ENCODE data around the gene RAD50.

DNA sequence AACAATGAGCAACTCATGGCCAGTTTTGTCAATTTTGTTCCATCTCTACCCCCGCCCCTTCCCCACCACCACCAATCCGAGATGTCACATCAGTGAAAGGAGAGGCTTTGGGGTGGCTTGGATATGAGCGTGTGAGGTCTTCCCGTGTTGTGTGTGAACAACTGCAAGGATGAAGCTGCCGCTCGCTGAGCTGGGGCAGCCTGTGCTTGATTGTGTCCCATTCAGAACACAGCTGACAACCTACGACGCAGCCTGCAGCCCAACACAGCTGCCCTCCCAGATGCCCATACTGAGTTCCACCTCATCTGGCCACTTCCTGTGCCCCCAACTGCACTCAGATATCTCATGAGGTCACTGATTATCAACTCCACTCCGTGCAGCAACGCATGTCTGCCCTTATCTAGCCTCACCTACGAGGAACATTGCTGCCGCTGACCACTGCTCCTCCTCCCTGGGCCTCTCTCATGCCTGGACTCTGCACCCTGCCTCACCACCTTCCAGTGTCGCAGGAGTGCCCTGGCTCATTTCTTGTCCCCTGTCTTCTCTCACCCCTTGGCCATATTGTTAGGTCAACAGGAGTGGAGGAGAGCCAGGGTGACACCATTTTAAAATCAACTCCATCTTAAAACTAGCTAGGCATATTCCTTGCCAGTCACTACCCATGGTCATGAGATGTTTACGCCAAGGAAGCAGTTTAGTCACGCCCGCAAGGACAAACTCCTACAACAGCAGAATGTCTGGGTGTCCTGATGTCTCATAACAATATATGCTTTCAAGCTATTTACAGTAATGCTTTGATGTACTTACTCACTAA, 109.7 kb downstream of the RAD50 start:
- TF ChIP-seq, protein P1, sequence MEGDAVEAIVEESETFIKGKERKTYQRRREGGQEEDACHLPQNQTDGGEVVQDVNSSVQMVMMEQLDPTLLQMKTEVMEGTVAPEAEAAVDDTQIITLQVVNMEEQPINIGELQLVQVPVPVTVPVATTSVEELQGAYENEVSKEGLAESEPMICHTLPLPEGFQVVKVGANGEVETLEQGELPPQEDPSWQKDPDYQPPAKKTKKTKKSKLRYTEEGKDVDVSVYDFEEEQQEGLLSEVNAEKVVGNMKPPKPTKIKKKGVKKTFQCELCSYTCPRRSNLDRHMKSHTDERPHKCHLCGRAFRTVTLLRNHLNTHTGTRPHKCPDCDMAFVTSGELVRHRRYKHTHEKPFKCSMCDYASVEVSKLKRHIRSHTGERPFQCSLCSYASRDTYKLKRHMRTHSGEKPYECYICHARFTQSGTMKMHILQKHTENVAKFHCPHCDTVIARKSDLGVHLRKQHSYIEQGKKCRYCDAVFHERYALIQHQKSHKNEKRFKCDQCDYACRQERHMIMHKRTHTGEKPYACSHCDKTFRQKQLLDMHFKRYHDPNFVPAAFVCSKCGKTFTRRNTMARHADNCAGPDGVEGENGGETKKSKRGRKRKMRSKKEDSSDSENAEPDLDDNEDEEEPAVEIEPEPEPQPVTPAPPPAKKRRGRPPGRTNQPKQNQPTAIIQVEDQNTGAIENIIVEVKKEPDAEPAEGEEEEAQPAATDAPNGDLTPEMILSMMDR (IDR thresholded peaks at IDR 0.05), result no peak
- no peak for TF ChIP-seq POLR2A (IDR thresholded peaks at IDR 0.05)
